GM12864 (cell line): Measurements from ENCODE around the gene SERF2.
"Not testable (repeated sequence)": the region's sequence is repeated elsewhere in the genome, so short reads cannot be mapped to it uniquely, and the experiment has no call there.

Experiments used
- DNase-seq: peaks from one replicate; pipeline ENCODE4 v3.0.0-alpha.2; 2011; ENCODE audit warnings: low read depth
- H3K4me3 ChIP-seq: 2 replicates; pipeline ENCODE4 v1.5.1; 2011; ENCODE audit warnings: mild to moderate bottlenecking, low read depth, low read length, control low read depth
- CTCF ChIP-seq: IDR thresholded peaks from 2 replicates; pipeline ENCODE4 v1.5.1; 2011; ENCODE audit warnings: low read depth, mild to moderate bottlenecking, moderate library complexity, low read length, control low read depth, inconsistent platforms; ENCODE audit errors: missing control alignments

SERF2 gene

GRCh38 chr15:43791993-43792760 is at the start of gene SERF2:
TSS of gene SERF2 (plus strand) at chr15:43792320. CDS start at chr15:43792377, 57 bp downstream.
- TF ChIP-seq CTCF: no peak

GRCh38 chr15:43746245-43746902 is 45.7 kb upstream of the SERF2 start, which contains the start of gene PDIA3:
TSS of gene PDIA3 (plus strand) at chr15:43746438. CDS start at chr15:43746540, 102 bp downstream.
- DNase-seq: peak; percentile 60
- H3K4me3 ChIP-seq: peak within 1 kb of the TSS; percentile 87

More at GRCh38 chr15:43791993-43792760, at the start of gene SERF2:
- H3K4me3 ChIP-seq: peak within 1 kb of the TSS; percentile 82
- peak; percentile 98 for DNase-seq

- H3K4me3 ChIP-seq: peak overlapping the region; percentile 87
- DNase-seq: not testable (repeated sequence)
Measured at GRCh38 chr15:43746903-43747309, 45.2 kb upstream of the SERF2 start.

- peak overlapping the region; percentile 87 for H3K4me3 ChIP-seq
- no peak for DNase-seq
- TF ChIP-seq CTCF: no peak
Measured at GRCh38 chr15:43748376-43748775, 43.7 kb upstream of the SERF2 start.

GRCh38 chr15:43749690-43750345 is 42.3 kb upstream of the SERF2 start:
- peak; percentile 83 for DNase-seq
- H3K4me3 ChIP-seq: peak overlapping the region; percentile 49
- TF ChIP-seq CTCF: no peak

GRCh38 chr15:43751885-43752284 is 40.2 kb upstream of the SERF2 start:
- no peak for DNase-seq
- H3K4me3 ChIP-seq: no peak overlapping the region
- TF ChIP-seq CTCF: no peak

GRCh38 chr15:43762824-43763223 is 29.3 kb upstream of the SERF2 start:
- TF ChIP-seq CTCF: no peak
- no peak for DNase-seq

More at GRCh38 chr15:43762824-43763223, 29.3 kb upstream of the SERF2 start:
- no peak overlapping the region for H3K4me3 ChIP-seq
